ENCODE results near the gene HNRNPC.
A peak's percentile ranks its signal among the peaks of the same experiment; 100 is the strongest.
"Not testable (repeated sequence)": the region's sequence is repeated elsewhere in the genome, so short reads cannot be mapped to it uniquely, and the experiment has no call there.

HNRNPC gene

GRCh38 chr14:21268617-21269251 is 508 bp downstream of the HNRNPC start:
- DNase-seq = peak; percentile 66 to 76 (median 76)

GRCh38 chr14:21267886-21268616 is 1.2 kb downstream of the HNRNPC start:
- DNase-seq = peak; percentile 88 to 99 (median 98)

- DNase-seq = no peak
Measured at GRCh38 chr14:21267431-21267845, 1.8 kb downstream of the HNRNPC start.

GRCh38 chr14:21264025-21264801 is 5.0 kb downstream of the HNRNPC start:
- DNase-seq = peak; percentile 76 to 96 (median 94)

- peak in 2 of 3 donors; percentile 48 to 57 for DNase-seq
Measured at GRCh38 chr14:21263284-21264024, 5.8 kb downstream of the HNRNPC start.

- no peak for DNase-seq
Measured at GRCh38 chr14:21262410-21262809, 6.8 kb downstream of the HNRNPC start.

GRCh38 chr14:21261824-21262223 is 7.4 kb downstream of the HNRNPC start:
- peak in 1 of 3 donors; percentile 18 for DNase-seq

GRCh38 chr14:21258889-21259787 is 10.1 kb downstream of the HNRNPC start:
- peak in 2 of 3 donors; percentile 7 to 18 for DNase-seq

GRCh38 chr14:21258005-21258888 is 11.0 kb downstream of the HNRNPC start:
- DNase-seq = peak; percentile 41 to 54 (median 48)

- peak in 2 of 3 donors; percentile 18 to 25 for DNase-seq
Measured at GRCh38 chr14:21257394-21257909, 11.8 kb downstream of the HNRNPC start.

GRCh38 chr14:21256539-21257393 is 12.5 kb downstream of the HNRNPC start:
- peak in 2 of 3 donors; percentile 54 to 56 for DNase-seq

- DNase-seq = not testable (repeated sequence)
Measured at GRCh38 chr14:21256102-21256447, 13.2 kb downstream of the HNRNPC start.

- peak; percentile 82 to 97 (median 93) for DNase-seq
Measured at GRCh38 chr14:21255385-21256101, 13.7 kb downstream of the HNRNPC start.

GRCh38 chr14:21252149-21252548 is 17.1 kb downstream of the HNRNPC start:
- peak in 1 of 3 donors; percentile 12 for DNase-seq

GRCh38 chr14:21251215-21251614 is 18.0 kb downstream of the HNRNPC start:
- DNase-seq = peak in 1 of 3 donors; percentile 17

- peak in 2 of 3 donors; percentile 55 to 56 for DNase-seq
Measured at GRCh38 chr14:21248739-21249411, 20.4 kb downstream of the HNRNPC start.

GRCh38 chr14:21248338-21248737 is 20.9 kb downstream of the HNRNPC start:
- DNase-seq = no peak

GRCh38 chr14:21245813-21246212 is 23.4 kb downstream of the HNRNPC start:
- no peak for DNase-seq
